ENCODE data around the gene SPHK2. TPM values are rescaled to one million over a fixed set of nuclear protein-coding genes. Genes with fewer than 3 reads are reported as not detected.
"Not testable (repeated sequence)": the region's sequence is repeated elsewhere in the genome, so short reads cannot be mapped to it uniquely, and the experiment has no call there.

Gene SPHK2
- total RNA-seq (ENCODE audit: low replicate concordance) = 10.9 and 16.3 TPM in 2 replicates

- DNase-seq (ENCODE audit: low read depth) = peak; percentile 100
- TF ChIP-seq CTCF (IDR thresholded peaks at IDR 0.05; ENCODE audit: insufficient read depth, low read length) = no peak
- H3K4me3 ChIP-seq (ENCODE audit: low read depth, low read length) = peak within 1 kb of the TSS; percentile 79
Observed at GRCh38 chr19:48618916-48619691, at the start of gene SPHK2, which contains the start of gene RPL18. TSS of gene SPHK2 (plus strand) at chr19:48619506. CDS start at chr19:48620515, 1,009 bp downstream. TSS of gene RPL18 (minus strand) at chr19:48619178. CDS start at chr19:48619143, 35 bp downstream.

- peak; percentile 49 for DNase-seq (ENCODE audit: low read depth)
- no peak overlapping the region for H3K4me3 ChIP-seq (ENCODE audit: low read depth, low read length)
- no peak for TF ChIP-seq CTCF (IDR thresholded peaks at IDR 0.05; ENCODE audit: insufficient read depth, low read length)
Observed at GRCh38 chr19:48569814-48570213, 49.5 kb upstream of the SPHK2 start.

- DNase-seq (ENCODE audit: low read depth) = no peak
- H3K4me3 ChIP-seq (ENCODE audit: low read depth, low read length) = no peak overlapping the region
- TF ChIP-seq CTCF (IDR thresholded peaks at IDR 0.05; ENCODE audit: insufficient read depth, low read length) = no peak
Observed at GRCh38 chr19:48571378-48572162, 47.7 kb upstream of the SPHK2 start.

GRCh38 chr19:48573163-48573505 lies 46.2 kb upstream of the SPHK2 start:
- DNase-seq (ENCODE audit: low read depth) = no peak
- no peak overlapping the region for H3K4me3 ChIP-seq (ENCODE audit: low read depth, low read length)
- no peak for TF ChIP-seq CTCF (IDR thresholded peaks at IDR 0.05; ENCODE audit: insufficient read depth, low read length)

GRCh38 chr19:48575931-48576622 lies 43.2 kb upstream of the SPHK2 start:
- TF ChIP-seq CTCF (IDR thresholded peaks at IDR 0.05; ENCODE audit: insufficient read depth, low read length) = no peak
- no peak overlapping the region for H3K4me3 ChIP-seq (ENCODE audit: low read depth, low read length)
- DNase-seq (ENCODE audit: low read depth) = no peak

GRCh38 chr19:48577908-48578307 lies 41.4 kb upstream of the SPHK2 start:
- DNase-seq (ENCODE audit: low read depth); H3K4me3 ChIP-seq (ENCODE audit: low read depth, low read length): not testable (repeated sequence)

GRCh38 chr19:48578891-48579290 lies 40.4 kb upstream of the SPHK2 start:
- peak; percentile 6 for DNase-seq (ENCODE audit: low read depth)
- TF ChIP-seq CTCF (IDR thresholded peaks at IDR 0.05; ENCODE audit: insufficient read depth, low read length) = no peak
- H3K4me3 ChIP-seq (ENCODE audit: low read depth, low read length) = no peak overlapping the region

Measured in fibroblast of the aortic adventitia (primary cell).